ENCODE data around the gene FAM107B.
"Not testable (repeated sequence)": the region's sequence is repeated elsewhere in the genome, so short reads cannot be mapped to it uniquely, and the experiment has no call there.

Gene FAM107B

GRCh38 chr10:14594878-14595525 is 179.7 kb downstream of the FAM107B start:
- DNase-seq, result no peak

GRCh38 chr10:14593806-14594205 is 180.9 kb downstream of the FAM107B start:
- DNase-seq, result no peak

GRCh38 chr10:14592566-14592965 is 182.1 kb downstream of the FAM107B start:
- DNase-seq, result no peak

- no peak for DNase-seq
Measured at GRCh38 chr10:14592026-14592425, 182.7 kb downstream of the FAM107B start.

- DNase-seq, result not testable (repeated sequence)
Measured at GRCh38 chr10:14588938-14589294, 185.8 kb downstream of the FAM107B start.

GRCh38 chr10:14588084-14588937 is 186.4 kb downstream of the FAM107B start:
- no peak for DNase-seq

- DNase-seq, result no peak
Measured at GRCh38 chr10:14587540-14588083, 187.1 kb downstream of the FAM107B start.

- no peak for DNase-seq
Measured at GRCh38 chr10:14586901-14587300, 187.8 kb downstream of the FAM107B start.

GRCh38 chr10:14585287-14586193 is 189.2 kb downstream of the FAM107B start:
- DNase-seq, result no peak

- DNase-seq, result no peak
Measured at GRCh38 chr10:14584661-14585060, 190.0 kb downstream of the FAM107B start.

GRCh38 chr10:14583967-14584366 is 190.7 kb downstream of the FAM107B start:
- DNase-seq, result no peak

- no peak for DNase-seq
Measured at GRCh38 chr10:14583252-14583651, 191.4 kb downstream of the FAM107B start.

GRCh38 chr10:14581553-14582321 is 193.0 kb downstream of the FAM107B start:
- no peak for DNase-seq

- DNase-seq, result no peak
Measured at GRCh38 chr10:14580671-14581332, 193.9 kb downstream of the FAM107B start.

GRCh38 chr10:14579405-14579804 is 195.3 kb downstream of the FAM107B start:
- DNase-seq, result no peak

GRCh38 chr10:14578060-14578952 is 196.4 kb downstream of the FAM107B start:
- DNase-seq, result no peak

GRCh38 chr10:14574885-14575284 is 199.8 kb downstream of the FAM107B start:
- DNase-seq, result no peak

GRCh38 chr10:14574291-14574690 is 200.4 kb downstream of the FAM107B start:
- DNase-seq, result no peak

GRCh38 chr10:14573666-14574261 is 200.9 kb downstream of the FAM107B start:
- no peak for DNase-seq

GRCh38 chr10:14572811-14573210 is 201.9 kb downstream of the FAM107B start:
- no peak for DNase-seq
